GM18511 (cell line): ENCODE data around the gene LMO3.

Source experiments
- ATAC-seq: cut with Tn5 transposase; IDR thresholded peaks from one replicate; pipeline ENCODE4 v1.9.1; 2021; ENCODE audit warnings: mild to moderate bottlenecking, moderate library complexity; ENCODE audit not compliant: unreplicated experiment

The LMO3 gene

GRCh38 chr12:16606117-16606200 is at the start of gene LMO3:
Gene LMO3, minus strand, starts transcription at chr12:16606162. Its CDS starts 5,302 bp downstream, at chr12:16600860.
- ATAC-seq: no peak

- peak; percentile 94 for ATAC-seq
Observed at GRCh38 chr12:16636435-16637055, 30.6 kb upstream of the LMO3 start.

DNA sequence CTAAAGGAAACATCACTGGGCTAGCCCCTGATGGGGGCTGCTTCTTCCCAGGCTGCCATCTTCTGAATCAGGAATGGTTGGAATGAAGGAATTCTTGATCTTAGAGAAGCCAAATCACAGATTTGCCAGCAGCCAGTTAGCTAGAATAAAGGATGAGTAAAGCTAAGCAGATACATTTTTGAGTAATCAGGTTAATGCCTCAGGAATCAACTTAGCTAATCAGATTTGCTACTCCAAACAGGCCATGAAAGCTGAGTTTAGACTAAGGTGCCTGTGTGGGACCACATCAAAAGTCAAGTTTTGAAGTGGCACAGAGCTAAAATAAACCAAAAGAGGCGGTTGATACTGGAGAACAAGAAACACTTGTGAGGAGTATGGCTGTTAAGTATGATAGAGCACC is 28.8 kb upstream of the LMO3 start:
- ATAC-seq: no peak

GRCh38 chr12:16626991-16627390 is 21.0 kb upstream of the LMO3 start:
- no peak for ATAC-seq

GRCh38 chr12:16622338-16622737 is 16.4 kb upstream of the LMO3 start:
- peak; percentile 75 for ATAC-seq

DNA sequence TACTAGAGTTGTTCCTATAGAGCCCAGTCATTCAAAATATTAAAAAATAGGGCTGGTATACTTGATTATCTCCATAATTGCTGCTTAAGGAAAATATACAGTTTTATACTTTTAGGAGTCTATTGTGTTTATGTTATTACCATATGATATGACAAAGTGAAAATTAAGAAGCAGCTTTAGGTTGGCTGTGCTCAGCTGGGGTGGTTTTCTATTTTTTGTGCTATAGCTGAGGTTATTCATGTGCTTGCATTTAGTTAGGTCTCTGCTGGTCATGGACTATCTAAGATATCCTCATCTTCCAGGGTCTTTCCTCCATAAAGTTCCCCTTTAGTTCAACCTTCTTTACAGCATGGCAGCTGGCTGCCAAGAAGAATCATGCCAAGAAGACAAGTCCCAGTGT is 13.6 kb upstream of the LMO3 start:
- no peak for ATAC-seq

- no peak for ATAC-seq
Observed at GRCh38 chr12:16618256-16618655, 12.3 kb upstream of the LMO3 start.

DNA sequence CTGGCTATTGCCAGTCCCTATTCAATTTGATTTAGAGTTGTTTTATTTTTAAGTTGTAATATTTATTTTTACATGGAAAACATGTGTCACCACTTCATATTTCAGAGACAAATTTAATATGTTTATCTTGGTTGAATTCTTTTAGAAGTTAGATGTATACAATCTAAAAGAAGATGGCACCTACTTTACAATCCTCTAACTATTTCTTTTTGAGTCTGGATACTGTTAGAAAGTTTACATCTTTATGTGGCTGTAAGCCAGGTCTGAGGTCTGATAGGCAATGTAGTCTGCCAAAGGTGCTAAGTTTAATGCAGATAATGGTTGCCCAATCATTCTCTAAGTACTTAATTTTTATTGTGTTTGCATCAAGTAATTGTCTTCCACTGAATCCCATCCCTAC is 7.2 kb upstream of the LMO3 start:
- no peak for ATAC-seq

- no peak for ATAC-seq
Observed at GRCh38 chr12:16612647-16613046, 6.7 kb upstream of the LMO3 start.

- ATAC-seq: peak; percentile 41
Observed at GRCh38 chr12:16611146-16611545, 5.2 kb upstream of the LMO3 start.

GRCh38 chr12:16610743-16611142 is 4.8 kb upstream of the LMO3 start:
- ATAC-seq: no peak

GRCh38 chr12:16610001-16610585 is 4.1 kb upstream of the LMO3 start:
- no peak for ATAC-seq

GRCh38 chr12:16608946-16609539 is 3.1 kb upstream of the LMO3 start:
- no peak for ATAC-seq

- ATAC-seq: no peak
Observed at GRCh38 chr12:16607906-16608775, 2.2 kb upstream of the LMO3 start.

- no peak for ATAC-seq
Observed at GRCh38 chr12:16606991-16607390, 1.0 kb upstream of the LMO3 start.

GRCh38 chr12:16606201-16606849 is 363 bp upstream of the LMO3 start:
- ATAC-seq: peak; percentile 54

GRCh38 chr12:16605642-16606116 is 283 bp downstream of the LMO3 start:
- peak; percentile 46 for ATAC-seq

GRCh38 chr12:16604596-16605252 is 1.2 kb downstream of the LMO3 start:
- no peak for ATAC-seq

- no peak for ATAC-seq
Observed at GRCh38 chr12:16603916-16604575, 1.9 kb downstream of the LMO3 start.

DNA sequence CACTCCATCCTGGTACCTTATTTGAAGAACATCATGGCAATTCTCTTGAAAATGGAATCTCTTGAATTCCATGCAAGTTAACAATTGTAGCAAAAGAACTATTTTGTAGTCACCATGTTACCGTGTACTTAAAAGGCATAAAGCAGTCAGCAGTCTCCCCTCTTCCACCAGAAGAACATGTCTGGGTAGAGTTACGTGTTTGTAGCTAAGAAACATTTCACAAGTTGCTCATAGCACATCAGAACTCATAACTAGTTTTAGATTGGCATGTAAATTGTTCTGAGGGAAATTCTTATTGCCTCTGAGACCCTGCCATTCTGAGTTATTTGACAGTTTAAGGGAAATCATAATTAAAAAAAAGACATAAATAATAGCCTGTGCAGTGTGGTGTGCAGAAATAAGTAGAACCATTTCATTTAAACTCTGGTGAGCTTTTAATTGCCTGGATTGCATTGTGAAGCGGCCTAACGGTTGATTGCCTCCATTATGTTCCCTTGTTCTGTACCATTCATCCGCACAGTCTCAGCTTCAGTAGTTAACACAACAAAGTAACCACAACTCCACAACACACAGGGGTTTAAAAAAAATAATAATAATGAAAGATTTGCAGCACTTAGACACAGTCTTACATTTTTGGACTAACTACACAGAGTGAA is 2.6 kb downstream of the LMO3 start:
- no peak for ATAC-seq
